HUES6 (cell line): ENCODE data around the gene MID2.
"Not testable (repeated sequence)": the region's sequence is repeated elsewhere in the genome, so short reads cannot be mapped to it uniquely, and the experiment has no call there.

Experiments
- H3K27ac ChIP-seq: 2 replicates; pipeline ENCODE4 v1.7.0; 2013; ENCODE audit warnings: low read depth, mild to moderate bottlenecking, low read length, inconsistent platforms
- H3K27me3 ChIP-seq: 2 replicates; pipeline ENCODE4 v1.6.1; 2013; ENCODE audit warnings: low read length; ENCODE audit not compliant: control insufficient read depth, insufficient read depth
- H3K36me3 ChIP-seq: 2 replicates; pipeline ENCODE4 v1.6.1; 2013; ENCODE audit warnings: low read length; ENCODE audit not compliant: control insufficient read depth, insufficient read depth
- H3K4me1 ChIP-seq: 2 replicates; pipeline ENCODE4 v1.6.1; 2013; ENCODE audit warnings: low read length; ENCODE audit not compliant: control insufficient read depth, insufficient read depth
- H3K4me3 ChIP-seq: 2 replicates; pipeline ENCODE4 v1.5.1; 2013; ENCODE audit warnings: low read depth, low read length
- H3K9ac ChIP-seq: one replicate; pipeline ENCODE4 v1.6.1; 2013; ENCODE audit warnings: mild to moderate bottlenecking, low read length
- H3K9me3 ChIP-seq: 2 replicates; pipeline ENCODE4 v1.6.1; 2013; ENCODE audit warnings: low read depth, low read length; ENCODE audit not compliant: control insufficient read depth, insufficient read depth

Gene MID2

GRCh38 chrX:107845625-107846024 lies 20.0 kb downstream of the MID2 start:
- no peak overlapping the region for H3K4me3 ChIP-seq
- H3K9ac ChIP-seq: no peak overlapping the region
- no peaks in the 10 kb centered on the region for H3K9me3 ChIP-seq
- H3K36me3 ChIP-seq: no peaks in the 10 kb centered on the region
- no peaks in the 10 kb centered on the region; the same call in 1 of the 2 replicates for H3K27me3 ChIP-seq
- H3K27ac ChIP-seq: no peak overlapping the region
- peaks cover 7% of the 10 kb centered on the region; the same call in 1 of the 2 replicates for H3K4me1 ChIP-seq

GRCh38 chrX:107848591-107848990 lies 22.9 kb downstream of the MID2 start:
- no peaks in the 10 kb centered on the region for H3K27me3 ChIP-seq
- no peak overlapping the region for H3K4me3 ChIP-seq
- H3K4me1 ChIP-seq: peaks cover 15% of the 10 kb centered on the region
- H3K36me3 ChIP-seq: no peaks in the 10 kb centered on the region
- no peak overlapping the region for H3K9ac ChIP-seq
- H3K9me3 ChIP-seq: no peaks in the 10 kb centered on the region
- H3K27ac ChIP-seq: no peak overlapping the region

GRCh38 chrX:107849747-107850421 lies 24.2 kb downstream of the MID2 start:
- no peaks in the 10 kb centered on the region for H3K9me3 ChIP-seq
- H3K9ac ChIP-seq: no peak overlapping the region
- H3K4me3 ChIP-seq: no peak overlapping the region
- H3K27me3 ChIP-seq: peaks cover 5% of the 10 kb centered on the region; the same call in 1 of the 2 replicates
- H3K4me1 ChIP-seq: peaks cover 15% of the 10 kb centered on the region
- H3K36me3 ChIP-seq: no peaks in the 10 kb centered on the region
- no peak overlapping the region for H3K27ac ChIP-seq

- Histone ChIP-seq H3K27me3 (peaks cover 5% of the 10 kb centered on the region; the same call in 1 of the 2 replicates), H3K9me3 (no peaks in the 10 kb centered on the region), H3K4me1 (peaks cover 15% of the 10 kb centered on the region), H3K27ac (no peak overlapping the region), H3K4me3 (no peak overlapping the region), H3K9ac (no peak overlapping the region), H3K36me3 (no peaks in the 10 kb centered on the region)
Observed at GRCh38 chrX:107850422-107850765, 24.7 kb downstream of the MID2 start.

GRCh38 chrX:107851215-107851614 lies 25.5 kb downstream of the MID2 start:
- H3K27me3 ChIP-seq: peaks cover 5% of the 10 kb centered on the region; the same call in 1 of the 2 replicates
- H3K9me3 ChIP-seq: no peaks in the 10 kb centered on the region
- H3K36me3 ChIP-seq: no peaks in the 10 kb centered on the region
- H3K9ac ChIP-seq: no peak overlapping the region
- no peak overlapping the region for H3K27ac ChIP-seq
- no peak overlapping the region for H3K4me3 ChIP-seq
- H3K4me1 ChIP-seq: peaks cover 15% of the 10 kb centered on the region

- not testable (repeated sequence) for H3K9me3 ChIP-seq, H3K9ac ChIP-seq, H3K27me3 ChIP-seq, H3K4me3 ChIP-seq, H3K27ac ChIP-seq, H3K36me3 ChIP-seq
- H3K4me1 ChIP-seq: peaks cover 15% of the 10 kb centered on the region
Observed at GRCh38 chrX:107851665-107852064, 26.0 kb downstream of the MID2 start.

GRCh38 chrX:107856289-107856688 lies 30.6 kb downstream of the MID2 start:
- Histone ChIP-seq H3K4me3 (no peak overlapping the region), H3K4me1 (peaks cover 7% of the 10 kb centered on the region; the same call in 1 of the 2 replicates), H3K27ac (no peak overlapping the region), H3K9me3 (no peaks in the 10 kb centered on the region), H3K27me3 (peaks cover 5% of the 10 kb centered on the region; the same call in 1 of the 2 replicates), H3K36me3 (no peaks in the 10 kb centered on the region), H3K9ac (no peak overlapping the region)

GRCh38 chrX:107857041-107857440 lies 31.4 kb downstream of the MID2 start:
- not testable (repeated sequence) for H3K9ac ChIP-seq, H3K36me3 ChIP-seq, H3K4me3 ChIP-seq, H3K27ac ChIP-seq, H3K9me3 ChIP-seq, H3K4me1 ChIP-seq, H3K27me3 ChIP-seq

GRCh38 chrX:107857837-107858236 lies 32.2 kb downstream of the MID2 start:
- H3K4me3 ChIP-seq: no peak overlapping the region
- H3K27ac ChIP-seq: no peak overlapping the region

GRCh38 chrX:107861056-107861455 lies 35.4 kb downstream of the MID2 start:
- no peaks in the 10 kb centered on the region for H3K4me1 ChIP-seq
- H3K27me3 ChIP-seq: peaks cover 2% of the 10 kb centered on the region; the same call in 1 of the 2 replicates
- H3K9me3 ChIP-seq: no peaks in the 10 kb centered on the region
- no peaks in the 10 kb centered on the region for H3K36me3 ChIP-seq
- H3K4me3 ChIP-seq: no peak overlapping the region
- H3K27ac ChIP-seq: no peak overlapping the region
- H3K9ac ChIP-seq: no peak overlapping the region

More at GRCh38 chrX:107857837-107858236, 32.2 kb downstream of the MID2 start:
- no peak overlapping the region for H3K9ac ChIP-seq
- H3K9me3 ChIP-seq: no peaks in the 10 kb centered on the region
- H3K4me1 ChIP-seq: peaks cover 2% of the 10 kb centered on the region; the same call in 1 of the 2 replicates
- H3K27me3 ChIP-seq: peaks cover 5% of the 10 kb centered on the region; the same call in 1 of the 2 replicates
- H3K36me3 ChIP-seq: no peaks in the 10 kb centered on the region

- Histone ChIP-seq H3K27me3 (peaks cover 3% of the 10 kb centered on the region; the same call in 1 of the 2 replicates), H3K27ac (no peak overlapping the region)
Observed at GRCh38 chrX:107871136-107871535, 45.5 kb downstream of the MID2 start.

More at GRCh38 chrX:107871136-107871535, 45.5 kb downstream of the MID2 start:
- Histone ChIP-seq H3K36me3 (no peaks in the 10 kb centered on the region), H3K9ac (no peak overlapping the region), H3K4me1 (no peaks in the 10 kb centered on the region), H3K4me3 (no peak overlapping the region), H3K9me3 (no peaks in the 10 kb centered on the region)
